Measurements from ENCODE around the gene POLR2J2.
"Not testable (repeated sequence)": the region's sequence is repeated elsewhere in the genome, so short reads cannot be mapped to it uniquely, and the experiment has no call there.

The POLR2J2 gene

GRCh38 chr7:102666850-102667249 lies 4.6 kb downstream of the POLR2J2 start:
- H3K4me1 ChIP-seq (ENCODE audit: control insufficient read depth, insufficient read depth, low read length, poor library complexity, severe bottlenecking); H3K36me3 ChIP-seq (ENCODE audit: control insufficient read depth, insufficient read depth, low read length); H3K4me3 ChIP-seq (ENCODE audit: extremely low read depth, insufficient read depth, low read length, poor library complexity, severe bottlenecking); H3K9me3 ChIP-seq (ENCODE audit: control insufficient read depth, low read length); H3K27ac ChIP-seq (ENCODE audit: low read depth, low read length, severe bottlenecking): not testable (repeated sequence)
- WGBS, 2 experiments (ENCODE audit: insufficient coverage in 2 of 2): no CpG with 5 or more reads among the region's 16 CpGs

DNA sequence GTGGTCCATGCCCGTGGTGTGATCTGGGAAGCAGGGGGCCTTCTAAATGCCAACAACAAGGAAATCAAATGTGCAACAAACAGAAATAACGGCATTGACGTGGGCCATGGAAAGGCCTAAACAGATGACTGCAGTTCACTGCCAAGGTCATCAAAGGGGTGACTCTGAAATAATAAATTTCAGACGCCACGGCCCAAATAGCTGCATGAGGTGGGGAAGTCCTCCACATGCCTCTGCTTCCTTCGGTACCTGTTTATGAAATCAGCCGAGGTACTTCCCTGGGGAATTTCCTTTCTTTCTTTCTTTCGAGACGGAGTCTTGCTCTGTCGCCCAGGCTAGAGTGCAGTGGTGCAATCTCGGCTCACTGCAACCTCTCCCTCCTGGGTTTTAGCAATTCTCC lies 6.7 kb downstream of the POLR2J2 start:
- not testable (repeated sequence) for H3K27ac ChIP-seq (ENCODE audit: low read depth, low read length, severe bottlenecking); H3K4me3 ChIP-seq (ENCODE audit: extremely low read depth, insufficient read depth, low read length, poor library complexity, severe bottlenecking); H3K4me1 ChIP-seq (ENCODE audit: control insufficient read depth, insufficient read depth, low read length, poor library complexity, severe bottlenecking); H3K36me3 ChIP-seq (ENCODE audit: control insufficient read depth, insufficient read depth, low read length); H3K9me3 ChIP-seq (ENCODE audit: control insufficient read depth, low read length)
- no CpG with 5 or more reads among the region's 11 CpGs for WGBS, 2 experiments (ENCODE audit: insufficient coverage in 2 of 2)

DNA sequence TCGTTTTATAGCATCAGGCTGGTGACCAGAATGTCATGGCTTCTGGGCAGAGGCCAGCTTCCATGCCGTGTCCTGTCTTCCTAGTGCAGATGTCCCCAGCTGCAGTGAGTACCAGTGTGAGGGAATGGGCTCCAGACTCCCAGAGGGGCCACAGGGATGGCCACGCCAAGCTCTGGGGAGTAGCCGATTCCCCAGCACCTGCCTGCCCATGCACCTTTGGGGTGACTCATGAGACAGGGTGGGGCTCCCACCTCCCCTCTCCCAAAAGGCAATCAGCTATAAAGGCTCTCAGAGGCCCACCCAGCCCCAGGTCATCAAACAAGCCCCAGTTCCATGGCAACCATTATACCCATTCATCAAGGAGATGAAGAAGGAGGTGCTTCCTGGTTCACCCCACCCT lies 21.5 kb downstream of the POLR2J2 start, which contains the start of gene SPDYE2B:
SPDYE2B (plus strand) TSS at position 396 of the 400 bp plus-strand sequence. CDS start 2,030 bp downstream, outside the sequence.
- no CpG with 5 or more reads among the region's 4 CpGs for WGBS, 2 experiments (ENCODE audit: insufficient coverage in 2 of 2)
- not testable (repeated sequence) for H3K36me3 ChIP-seq (ENCODE audit: control insufficient read depth, insufficient read depth, low read length); H3K4me1 ChIP-seq (ENCODE audit: control insufficient read depth, insufficient read depth, low read length, poor library complexity, severe bottlenecking); H3K27ac ChIP-seq (ENCODE audit: low read depth, low read length, severe bottlenecking); H3K4me3 ChIP-seq (ENCODE audit: extremely low read depth, insufficient read depth, low read length, poor library complexity, severe bottlenecking); H3K9me3 ChIP-seq (ENCODE audit: control insufficient read depth, low read length)

GRCh38 chr7:102647813-102648212 lies 23.6 kb downstream of the POLR2J2 start:
- not testable (repeated sequence) for H3K27ac ChIP-seq (ENCODE audit: low read depth, low read length, severe bottlenecking); H3K4me3 ChIP-seq (ENCODE audit: extremely low read depth, insufficient read depth, low read length, poor library complexity, severe bottlenecking); H3K36me3 ChIP-seq (ENCODE audit: control insufficient read depth, insufficient read depth, low read length); H3K9me3 ChIP-seq (ENCODE audit: control insufficient read depth, low read length); H3K4me1 ChIP-seq (ENCODE audit: control insufficient read depth, insufficient read depth, low read length, poor library complexity, severe bottlenecking)
- WGBS, 2 experiments (ENCODE audit: insufficient coverage in 2 of 2): 88 to 94% methylated on average over 3 to 4 of the region's 7 CpGs

DNA sequence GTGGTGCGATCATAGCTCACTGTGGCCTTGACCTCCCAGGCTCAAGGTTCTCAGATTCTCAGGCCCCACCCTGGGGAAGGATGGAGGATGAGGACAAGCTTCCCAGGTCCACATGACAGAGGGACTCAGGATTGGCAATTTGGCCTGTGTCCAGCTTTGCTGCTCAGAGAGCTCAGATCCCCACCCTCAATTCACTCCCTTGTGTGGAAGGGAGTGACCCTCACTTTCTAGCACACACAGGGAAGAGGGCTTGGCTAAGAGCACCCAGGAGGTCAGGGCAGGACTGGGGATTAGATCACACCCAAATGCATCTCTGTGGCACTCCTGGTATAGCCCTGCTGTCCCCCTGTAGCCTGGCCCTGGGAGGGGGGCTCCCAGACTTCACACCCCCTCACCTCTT lies 28.1 kb downstream of the POLR2J2 start:
- H3K27ac ChIP-seq (ENCODE audit: low read depth, low read length, severe bottlenecking); H3K4me1 ChIP-seq (ENCODE audit: control insufficient read depth, insufficient read depth, low read length, poor library complexity, severe bottlenecking); H3K36me3 ChIP-seq (ENCODE audit: control insufficient read depth, insufficient read depth, low read length); H3K4me3 ChIP-seq (ENCODE audit: extremely low read depth, insufficient read depth, low read length, poor library complexity, severe bottlenecking); H3K9me3 ChIP-seq (ENCODE audit: control insufficient read depth, low read length): not testable (repeated sequence)
- no CpG with 5 or more reads among the region's 1 CpG for WGBS, 2 experiments (ENCODE audit: insufficient coverage in 2 of 2)

- H3K4me1 ChIP-seq (ENCODE audit: control insufficient read depth, insufficient read depth, low read length, poor library complexity, severe bottlenecking); H3K36me3 ChIP-seq (ENCODE audit: control insufficient read depth, insufficient read depth, low read length); H3K9me3 ChIP-seq (ENCODE audit: control insufficient read depth, low read length); H3K27ac ChIP-seq (ENCODE audit: low read depth, low read length, severe bottlenecking); H3K4me3 ChIP-seq (ENCODE audit: extremely low read depth, insufficient read depth, low read length, poor library complexity, severe bottlenecking): not testable (repeated sequence)
- no CpG with 5 or more reads among the region's 9 CpGs for WGBS, 2 experiments (ENCODE audit: insufficient coverage in 2 of 2)
Observed at GRCh38 chr7:102642691-102643090, 28.8 kb downstream of the POLR2J2 start, which contains the start of gene UPK3BL1. TSS of gene UPK3BL1 (minus strand) at chr7:102642791. CDS start at chr7:102642741, 50 bp downstream.

DNA sequence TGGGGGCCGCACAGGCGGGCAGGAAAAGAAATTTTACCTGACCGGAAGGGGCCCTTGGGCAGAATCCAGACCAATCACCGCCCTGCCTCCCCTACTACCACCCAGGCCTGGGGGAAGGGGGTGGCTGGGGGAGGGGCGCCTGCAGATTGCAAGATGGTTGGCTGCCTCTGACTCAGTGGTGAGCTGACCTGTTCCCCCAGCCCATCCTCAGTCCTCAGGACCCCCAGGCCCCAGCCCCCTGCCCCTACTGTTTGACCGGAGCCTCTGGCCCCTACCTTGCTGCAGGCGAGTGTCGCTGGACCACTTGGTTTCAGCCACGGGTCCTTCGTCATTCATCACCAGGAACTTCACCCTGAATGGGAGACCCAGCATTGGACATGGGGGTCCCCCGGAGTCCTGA lies 32.6 kb downstream of the POLR2J2 start:
- H3K27ac ChIP-seq (ENCODE audit: low read depth, low read length, severe bottlenecking); H3K9me3 ChIP-seq (ENCODE audit: control insufficient read depth, low read length); H3K4me3 ChIP-seq (ENCODE audit: extremely low read depth, insufficient read depth, low read length, poor library complexity, severe bottlenecking); H3K36me3 ChIP-seq (ENCODE audit: control insufficient read depth, insufficient read depth, low read length); H3K4me1 ChIP-seq (ENCODE audit: control insufficient read depth, insufficient read depth, low read length, poor library complexity, severe bottlenecking): not testable (repeated sequence)
- WGBS, 2 experiments (ENCODE audit: insufficient coverage in 2 of 2): 95% methylated on average over 4 of the region's 11 CpGs; no CpG with 5 or more reads in 1 of the 2 experiments

- H3K27ac ChIP-seq (ENCODE audit: low read depth, low read length, severe bottlenecking); H3K4me3 ChIP-seq (ENCODE audit: extremely low read depth, insufficient read depth, low read length, poor library complexity, severe bottlenecking); H3K9me3 ChIP-seq (ENCODE audit: control insufficient read depth, low read length); H3K4me1 ChIP-seq (ENCODE audit: control insufficient read depth, insufficient read depth, low read length, poor library complexity, severe bottlenecking); H3K36me3 ChIP-seq (ENCODE audit: control insufficient read depth, insufficient read depth, low read length): not testable (repeated sequence)
- WGBS, 2 experiments (ENCODE audit: insufficient coverage in 2 of 2): 81 to 100% methylated on average over 4 to 5 of the region's 13 CpGs
Observed at GRCh38 chr7:102636956-102637355, 34.5 kb downstream of the POLR2J2 start.

DNA sequence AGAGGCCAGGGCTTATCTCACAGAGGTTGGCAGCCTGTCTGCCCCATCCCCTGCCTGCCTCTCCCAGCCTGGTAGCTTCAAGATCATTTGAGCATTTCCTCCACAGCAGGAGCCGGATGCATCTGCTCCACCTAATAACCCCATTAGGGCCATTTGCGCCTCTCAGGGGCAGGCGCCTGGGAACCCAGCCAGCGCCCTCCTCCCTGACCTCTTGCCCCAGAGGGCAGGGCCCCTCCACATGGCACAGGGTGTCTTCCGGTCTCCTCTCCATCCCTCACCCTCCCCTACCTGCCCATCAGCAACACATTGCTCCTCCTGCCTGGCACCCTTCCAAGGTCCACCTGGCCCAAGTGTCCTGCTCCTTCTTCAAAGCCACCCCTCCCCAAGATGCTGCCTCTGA lies 36.1 kb downstream of the POLR2J2 start:
- H3K9me3 ChIP-seq (ENCODE audit: control insufficient read depth, low read length); H3K36me3 ChIP-seq (ENCODE audit: control insufficient read depth, insufficient read depth, low read length): not testable (repeated sequence)
- WGBS, 2 experiments (ENCODE audit: insufficient coverage in 2 of 2): no CpG with 5 or more reads among the region's 5 CpGs

DNA sequence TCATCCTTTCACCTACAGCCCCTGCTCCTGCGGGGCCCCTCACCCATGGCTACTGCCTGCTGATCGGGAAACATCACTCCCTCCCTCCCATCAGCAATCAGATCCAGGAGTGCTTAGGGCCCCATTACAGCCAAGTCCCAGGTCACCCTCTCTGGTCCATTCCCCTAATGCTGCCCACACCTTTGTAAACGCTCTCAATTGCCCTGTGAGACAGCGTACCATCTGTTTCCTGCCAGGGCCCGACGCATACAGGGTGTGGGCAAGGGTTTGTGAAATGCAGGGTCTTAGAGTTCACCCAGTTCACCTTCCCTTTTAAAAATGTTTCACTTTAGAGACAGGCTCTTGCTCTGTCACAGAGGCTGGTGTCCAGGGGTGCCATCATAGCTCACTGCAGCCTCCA lies 37.2 kb downstream of the POLR2J2 start:
- WGBS, 2 experiments (ENCODE audit: insufficient coverage in 2 of 2): 93 to 100% methylated on average over 2 of the region's 6 CpGs
- not testable (repeated sequence) for H3K9me3 ChIP-seq (ENCODE audit: control insufficient read depth, low read length); H3K4me3 ChIP-seq (ENCODE audit: extremely low read depth, insufficient read depth, low read length, poor library complexity, severe bottlenecking); H3K4me1 ChIP-seq (ENCODE audit: control insufficient read depth, insufficient read depth, low read length, poor library complexity, severe bottlenecking); H3K36me3 ChIP-seq (ENCODE audit: control insufficient read depth, insufficient read depth, low read length); H3K27ac ChIP-seq (ENCODE audit: low read depth, low read length, severe bottlenecking)

More for the DNA sequence above, 36.1 kb downstream of the POLR2J2 start:
- not testable (repeated sequence) for H3K4me3 ChIP-seq (ENCODE audit: extremely low read depth, insufficient read depth, low read length, poor library complexity, severe bottlenecking); H3K27ac ChIP-seq (ENCODE audit: low read depth, low read length, severe bottlenecking); H3K4me1 ChIP-seq (ENCODE audit: control insufficient read depth, insufficient read depth, low read length, poor library complexity, severe bottlenecking)

- H3K9me3 ChIP-seq (ENCODE audit: control insufficient read depth, low read length); H3K36me3 ChIP-seq (ENCODE audit: control insufficient read depth, insufficient read depth, low read length); H3K27ac ChIP-seq (ENCODE audit: low read depth, low read length, severe bottlenecking); H3K4me1 ChIP-seq (ENCODE audit: control insufficient read depth, insufficient read depth, low read length, poor library complexity, severe bottlenecking); H3K4me3 ChIP-seq (ENCODE audit: extremely low read depth, insufficient read depth, low read length, poor library complexity, severe bottlenecking): not testable (repeated sequence)
- WGBS, 2 experiments (ENCODE audit: insufficient coverage in 2 of 2): no CpG with 5 or more reads among the region's 9 CpGs
Observed at GRCh38 chr7:102630622-102631021, 40.8 kb downstream of the POLR2J2 start.

All from mesodermal cell (in vitro differentiated cells).